ENCODE data around the gene OTOGL.

The OTOGL gene

GRCh38 chr12:80411787-80412186, 312.4 kb downstream of the OTOGL start:
- Histone ChIP-seq H3K4me3 (ENCODE audit: low read depth in 1 of 2, low read length in 1 of 2) (no peak overlapping the region), H3K4me1 (ENCODE audit: control insufficient read depth in 1 of 2, insufficient read depth in 1 of 2, low read depth in 1 of 2, low read length in 1 of 2) (no peaks in the 10 kb centered on the region), H3K27me3 (no peaks in the 10 kb centered on the region), H3K36me3 (no peaks in the 10 kb centered on the region), H3K27ac (no peak overlapping the region), H3K9me3 (no peaks in the 10 kb centered on the region)
- no peak for TF ChIP-seq CTCF (IDR thresholded peaks at IDR 0.05)

GRCh38 chr12:80412343-80412953, 313.1 kb downstream of the OTOGL start:
- peak; percentile 29 for TF ChIP-seq CTCF (IDR thresholded peaks at IDR 0.05)
- Histone ChIP-seq H3K9me3 (no peaks in the 10 kb centered on the region), H3K27me3 (no peaks in the 10 kb centered on the region), H3K36me3 (no peaks in the 10 kb centered on the region), H3K4me1 (ENCODE audit: control insufficient read depth in 1 of 2, insufficient read depth in 1 of 2, low read depth in 1 of 2, low read length in 1 of 2) (no peaks in the 10 kb centered on the region), H3K27ac (no peak overlapping the region), H3K4me3 (ENCODE audit: low read depth in 1 of 2, low read length in 1 of 2) (no peak overlapping the region)

GRCh38 chr12:80413462-80413861, 314.1 kb downstream of the OTOGL start:
- Histone ChIP-seq H3K27me3 (no peaks in the 10 kb centered on the region), H3K36me3 (no peaks in the 10 kb centered on the region), H3K9me3 (no peaks in the 10 kb centered on the region), H3K4me3 (ENCODE audit: low read depth in 1 of 2, low read length in 1 of 2) (no peak overlapping the region), H3K4me1 (ENCODE audit: control insufficient read depth in 1 of 2, insufficient read depth in 1 of 2, low read depth in 1 of 2, low read length in 1 of 2) (no peaks in the 10 kb centered on the region), H3K27ac (no peak overlapping the region)
- no peak for TF ChIP-seq CTCF (IDR thresholded peaks at IDR 0.05)

- no peak for TF ChIP-seq CTCF (IDR thresholded peaks at IDR 0.05)
- Histone ChIP-seq H3K27ac (no peak overlapping the region), H3K4me3 (ENCODE audit: low read depth in 1 of 2, low read length in 1 of 2) (no peak overlapping the region), H3K9me3 (no peaks in the 10 kb centered on the region), H3K27me3 (no peaks in the 10 kb centered on the region), H3K36me3 (no peaks in the 10 kb centered on the region), H3K4me1 (ENCODE audit: control insufficient read depth in 1 of 2, insufficient read depth in 1 of 2, low read depth in 1 of 2, low read length in 1 of 2) (no peaks in the 10 kb centered on the region)
Observed at GRCh38 chr12:80415466-80415865, 316.1 kb downstream of the OTOGL start.

- H3K9me3 ChIP-seq = no peaks in the 10 kb centered on the region
- H3K27ac ChIP-seq = no peak overlapping the region
- no peaks in the 10 kb centered on the region for H3K36me3 ChIP-seq
Observed at GRCh38 chr12:80419644-80420043, 320.3 kb downstream of the OTOGL start.

More at GRCh38 chr12:80419644-80420043, 320.3 kb downstream of the OTOGL start:
- H3K27me3 ChIP-seq = no peaks in the 10 kb centered on the region
- no peak for TF ChIP-seq CTCF (IDR thresholded peaks at IDR 0.05)
- H3K4me1 ChIP-seq (ENCODE audit: control insufficient read depth in 1 of 2, insufficient read depth in 1 of 2, low read depth in 1 of 2, low read length in 1 of 2) = no peaks in the 10 kb centered on the region
- H3K4me3 ChIP-seq (ENCODE audit: low read depth in 1 of 2, low read length in 1 of 2) = no peak overlapping the region
